GM23338 (cell line): ENCODE measurements around the gene CCDC80.

Experiments
- EZH2 ChIP-seq: fragments of 200-600 bp; sonication (generic); IDR thresholded peaks from one replicate; pipeline ENCODE4 v1.8.0; 2017; ENCODE audit warnings: antibody characterized with exemption, mild to moderate bottlenecking, low read depth; ENCODE audit not compliant: unreplicated experiment
- EZH2phosphoT487 ChIP-seq: fragments of 200-600 bp; sonication (generic); IDR thresholded peaks from one replicate; pipeline ENCODE4 v1.8.1; 2018; ENCODE audit warnings: antibody characterized with exemption; ENCODE audit not compliant: unreplicated experiment
- REST ChIP-seq: IDR thresholded peaks from one replicate; pipeline ENCODE4 v1.6.1; 2018; ENCODE audit warnings: antibody characterized with exemption; ENCODE audit not compliant: unreplicated experiment
- TF ChIP-seq, protein P1 (sequence below), 2 experiments: fragments of 200-600 bp in 1 of 2; sonication (generic) in 1 of 2; conservative IDR thresholded peaks; 2 replicates each; pipeline versions ENCODE4 v1.5.1 to v1.6.1; 2016 to 2017; ENCODE audit warnings: antibody characterized with exemption in 2 of 2, low read depth in 2 of 2, mild to moderate bottlenecking in 2 of 2, moderate library complexity in 1 of 2

GRCh38 chr3:112627419-112627818 is 13.5 kb downstream of the CCDC80 start:
- TF ChIP-seq, protein P1, sequence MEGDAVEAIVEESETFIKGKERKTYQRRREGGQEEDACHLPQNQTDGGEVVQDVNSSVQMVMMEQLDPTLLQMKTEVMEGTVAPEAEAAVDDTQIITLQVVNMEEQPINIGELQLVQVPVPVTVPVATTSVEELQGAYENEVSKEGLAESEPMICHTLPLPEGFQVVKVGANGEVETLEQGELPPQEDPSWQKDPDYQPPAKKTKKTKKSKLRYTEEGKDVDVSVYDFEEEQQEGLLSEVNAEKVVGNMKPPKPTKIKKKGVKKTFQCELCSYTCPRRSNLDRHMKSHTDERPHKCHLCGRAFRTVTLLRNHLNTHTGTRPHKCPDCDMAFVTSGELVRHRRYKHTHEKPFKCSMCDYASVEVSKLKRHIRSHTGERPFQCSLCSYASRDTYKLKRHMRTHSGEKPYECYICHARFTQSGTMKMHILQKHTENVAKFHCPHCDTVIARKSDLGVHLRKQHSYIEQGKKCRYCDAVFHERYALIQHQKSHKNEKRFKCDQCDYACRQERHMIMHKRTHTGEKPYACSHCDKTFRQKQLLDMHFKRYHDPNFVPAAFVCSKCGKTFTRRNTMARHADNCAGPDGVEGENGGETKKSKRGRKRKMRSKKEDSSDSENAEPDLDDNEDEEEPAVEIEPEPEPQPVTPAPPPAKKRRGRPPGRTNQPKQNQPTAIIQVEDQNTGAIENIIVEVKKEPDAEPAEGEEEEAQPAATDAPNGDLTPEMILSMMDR (conservative IDR thresholded peaks at IDR 0.05; ENCODE audit: low read depth in 2 of 2): no peak
- no peak for TF ChIP-seq EZH2phosphoT487
- TF ChIP-seq EZH2: no peak
- no peak for TF ChIP-seq REST
